ENCODE measurements around the gene CLCN6. TPM values are rescaled to one million over a fixed set of nuclear protein-coding genes. Genes with fewer than 3 reads are reported as not detected.

The CLCN6 gene
- polyA plus RNA-seq, 2 of the 4 experiments (the other 2 are of a cell fraction) = 5.7 to 9.0 TPM

DNA sequence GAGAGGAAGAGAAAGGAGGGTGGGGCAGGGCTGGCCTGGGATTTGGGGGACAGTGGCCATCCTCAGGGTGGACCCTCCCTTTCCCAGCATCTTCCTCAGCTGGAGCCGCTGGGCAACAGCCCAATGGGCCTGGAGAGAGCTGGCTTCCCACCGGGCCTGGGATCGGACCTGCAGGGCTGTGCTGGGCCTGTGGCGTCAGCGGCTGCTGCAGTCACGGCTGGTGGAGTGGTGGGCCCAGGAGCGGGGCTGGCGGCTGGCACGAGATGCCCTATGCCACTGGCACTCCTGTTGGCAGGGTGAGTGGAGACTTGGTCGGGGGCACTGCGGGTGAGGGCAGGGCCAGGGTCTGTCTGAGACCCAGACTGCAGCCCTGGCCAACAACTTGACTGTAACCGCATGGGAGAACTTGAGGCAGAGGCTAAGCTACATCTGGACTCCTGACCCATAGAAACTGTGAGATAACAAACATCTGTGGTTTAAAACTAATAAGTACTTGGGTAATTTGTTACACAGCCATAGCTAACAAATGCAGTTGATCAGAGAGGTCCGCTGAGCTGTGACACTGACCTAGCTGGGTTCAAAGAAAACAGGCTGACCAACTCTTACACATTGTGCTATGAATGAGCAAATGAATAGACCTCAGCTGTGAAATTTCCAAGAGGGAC, 26.1 kb upstream of the CLCN6 start:
- Histone ChIP-seq H3K9me3 (no peaks in the 10 kb centered on the region), H3K4me2 (no peak overlapping the region), H3K4me3 (no peak overlapping the region), H3K27ac (no peak overlapping the region), H3K4me1 (no peaks in the 10 kb centered on the region)
- ChIA-PET CTCF (no interaction called here), POLR2A (no interaction called here)
- WGBS (ENCODE audit: missing lambda C conversion rate) = 84% methylated on average over 4 of the region's 13 CpGs
- no peak for TF ChIP-seq ZC3H11A (IDR thresholded peaks at IDR 0.05)
- TF ChIP-seq HDAC2 (IDR thresholded peaks at IDR 0.05) = no peak
- no peak for TF ChIP-seq POLR2A (IDR thresholded peaks at IDR 0.05; ENCODE audit: low read length)
- TF ChIP-seq POLR2AphosphoS2 (conservative IDR thresholded peaks at IDR 0.05; ENCODE audit: low read length) = no peak
- no peak for TF ChIP-seq PHF8 (IDR thresholded peaks at IDR 0.05; ENCODE audit: borderline replicate concordance, low read depth)
- TF ChIP-seq FOSB (CRISPR knock-in tag; IDR thresholded peaks at IDR 0.05) = no peak
- TF ChIP-seq, protein P1, sequence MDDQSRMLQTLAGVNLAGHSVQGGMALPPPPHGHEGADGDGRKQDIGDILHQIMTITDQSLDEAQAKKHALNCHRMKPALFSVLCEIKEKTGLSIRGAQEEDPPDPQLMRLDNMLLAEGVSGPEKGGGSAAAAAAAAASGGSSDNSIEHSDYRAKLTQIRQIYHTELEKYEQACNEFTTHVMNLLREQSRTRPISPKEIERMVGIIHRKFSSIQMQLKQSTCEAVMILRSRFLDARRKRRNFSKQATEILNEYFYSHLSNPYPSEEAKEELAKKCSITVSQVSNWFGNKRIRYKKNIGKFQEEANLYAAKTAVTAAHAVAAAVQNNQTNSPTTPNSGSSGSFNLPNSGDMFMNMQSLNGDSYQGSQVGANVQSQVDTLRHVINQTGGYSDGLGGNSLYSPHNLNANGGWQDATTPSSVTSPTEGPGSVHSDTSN (IDR thresholded peaks at IDR 0.05) = no peak
- no peak for ATAC-seq
- DNase-seq (ENCODE audit: low read depth in 1 of 2, low spot score in 1 of 2) = no peak
- FAIRE-seq = no peak

DNA sequence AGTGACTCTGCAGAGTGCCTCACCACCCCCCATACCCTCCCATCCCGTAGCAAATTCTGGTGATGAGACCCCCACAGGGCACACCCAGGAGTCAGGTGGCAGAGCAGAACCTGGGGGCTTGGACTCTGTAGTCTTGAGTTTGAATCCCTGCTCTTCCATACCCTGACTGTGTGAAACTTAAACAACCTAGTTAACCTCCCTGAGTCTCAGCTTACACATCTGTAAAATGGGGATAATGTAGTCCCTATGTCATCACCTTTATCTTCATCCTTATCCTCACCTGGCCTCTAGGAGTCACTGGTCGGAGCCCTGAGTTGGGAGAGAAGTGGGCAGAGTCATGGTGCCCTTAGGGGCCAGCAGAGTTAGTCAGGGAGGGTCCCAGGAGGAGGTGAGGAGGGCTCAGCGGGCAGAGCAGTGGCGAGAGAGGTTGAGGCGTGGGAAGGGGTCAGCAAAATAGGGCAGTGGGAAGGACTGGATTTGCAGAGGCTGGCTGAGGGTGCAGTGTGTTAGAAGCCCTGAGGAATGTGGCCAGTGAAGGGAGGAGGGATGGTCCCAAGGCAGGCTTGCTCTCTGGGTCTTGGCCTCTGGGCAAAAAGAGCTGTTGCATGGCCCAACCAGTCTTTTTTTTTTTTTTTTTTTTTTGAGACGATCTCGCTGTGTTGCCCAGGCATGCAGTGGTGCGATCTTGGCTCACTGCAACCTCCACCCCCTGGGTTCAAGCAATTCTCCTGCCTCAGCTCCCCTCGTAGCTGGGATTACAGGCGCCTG, 25.4 kb upstream of the CLCN6 start:
- Histone ChIP-seq H3K27ac (no peak overlapping the region), H3K4me3 (no peak overlapping the region), H3K9me3 (no peaks in the 10 kb centered on the region), H3K4me2 (no peak overlapping the region), H3K4me1 (no peaks in the 10 kb centered on the region)
- no peak for DNase-seq (ENCODE audit: low read depth in 1 of 2, low spot score in 1 of 2)
- CTCF ChIA-PET = no interaction called here
- TF ChIP-seq HOXA7 (CRISPR knock-in tag; IDR thresholded peaks at IDR 0.05) (no peak), RAD21 (conservative IDR thresholded peaks at IDR 0.05 in 1 of 2, IDR thresholded peaks at IDR 0.05 in 1 of 2) (no peak), HEYL (CRISPR knock-in tag; IDR thresholded peaks at IDR 0.05) (no peak), CBX2 (IDR thresholded peaks at IDR 0.05; ENCODE audit: borderline replicate concordance, low read depth) (no peak), ESRRA (IDR thresholded peaks at IDR 0.05; ENCODE audit: borderline replicate concordance, low read length) (no peak), HOXB5 (CRISPR knock-in tag; IDR thresholded peaks at IDR 0.05) (no peak), SMC3 (IDR thresholded peaks at IDR 0.05) (no peak), NPAS2 (CRISPR knock-in tag; IDR thresholded peaks at IDR 0.05; ENCODE audit: borderline replicate concordance) (no peak), NFE2L2 (conservative IDR thresholded peaks at IDR 0.05; ENCODE audit: low read length) (no peak), ZFP36 (IDR thresholded peaks at IDR 0.05; ENCODE audit: borderline replicate concordance, partially characterized antibody) (no peak), EP300 (IDR thresholded peaks at IDR 0.05) (no peak), CEBPB (IDR thresholded peaks at IDR 0.05) (no peak), ZC3H11A (IDR thresholded peaks at IDR 0.05) (no peak), GATA3 (IDR thresholded peaks at IDR 0.05; ENCODE audit: borderline replicate concordance) (no peak)
- TF ChIP-seq, protein P2, sequence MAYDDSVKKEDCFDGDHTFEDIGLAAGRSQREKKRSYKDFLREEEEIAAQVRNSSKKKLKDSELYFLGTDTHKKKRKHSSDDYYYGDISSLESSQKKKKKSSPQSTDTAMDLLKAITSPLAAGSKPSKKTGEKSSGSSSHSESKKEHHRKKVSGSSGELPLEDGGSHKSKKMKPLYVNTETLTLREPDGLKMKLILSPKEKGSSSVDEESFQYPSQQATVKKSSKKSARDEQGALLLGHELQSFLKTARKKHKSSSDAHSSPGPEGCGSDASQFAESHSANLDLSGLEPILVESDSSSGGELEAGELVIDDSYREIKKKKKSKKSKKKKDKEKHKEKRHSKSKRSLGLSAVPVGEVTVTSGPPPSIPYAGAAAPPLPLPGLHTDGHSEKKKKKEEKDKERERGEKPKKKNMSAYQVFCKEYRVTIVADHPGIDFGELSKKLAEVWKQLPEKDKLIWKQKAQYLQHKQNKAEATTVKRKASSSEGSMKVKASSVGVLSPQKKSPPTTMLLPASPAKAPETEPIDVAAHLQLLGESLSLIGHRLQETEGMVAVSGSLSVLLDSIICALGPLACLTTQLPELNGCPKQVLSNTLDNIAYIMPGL (CRISPR knock-in tag; IDR thresholded peaks at IDR 0.05; ENCODE audit: borderline replicate concordance) = no peak
- TF ChIP-seq, protein P3, sequence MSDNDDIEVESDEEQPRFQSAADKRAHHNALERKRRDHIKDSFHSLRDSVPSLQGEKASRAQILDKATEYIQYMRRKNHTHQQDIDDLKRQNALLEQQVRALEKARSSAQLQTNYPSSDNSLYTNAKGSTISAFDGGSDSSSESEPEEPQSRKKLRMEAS (IDR thresholded peaks at IDR 0.05) = no peak
- TF ChIP-seq, protein P4, sequence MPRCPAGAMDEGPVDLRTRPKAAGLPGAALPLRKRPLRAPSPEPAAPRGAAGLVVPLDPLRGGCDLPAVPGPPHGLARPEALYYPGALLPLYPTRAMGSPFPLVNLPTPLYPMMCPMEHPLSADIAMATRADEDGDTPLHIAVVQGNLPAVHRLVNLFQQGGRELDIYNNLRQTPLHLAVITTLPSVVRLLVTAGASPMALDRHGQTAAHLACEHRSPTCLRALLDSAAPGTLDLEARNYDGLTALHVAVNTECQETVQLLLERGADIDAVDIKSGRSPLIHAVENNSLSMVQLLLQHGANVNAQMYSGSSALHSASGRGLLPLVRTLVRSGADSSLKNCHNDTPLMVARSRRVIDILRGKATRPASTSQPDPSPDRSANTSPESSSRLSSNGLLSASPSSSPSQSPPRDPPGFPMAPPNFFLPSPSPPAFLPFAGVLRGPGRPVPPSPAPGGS (IDR thresholded peaks at IDR 0.05) = no peak
- FAIRE-seq = no peak
- 79% methylated on average over 9 of the region's 10 CpGs for WGBS (ENCODE audit: missing lambda C conversion rate)
- POLR2A ChIA-PET = no interaction called here
- no peak for ATAC-seq

All from A549 (cell line).